GM19351 (cell line): ENCODE measurements around the gene MOSMO.
"Not testable (repeated sequence)": the region's sequence is repeated elsewhere in the genome, so short reads cannot be mapped to it uniquely, and the experiment has no call there.

Experiments
- ATAC-seq: cut with Tn5 transposase; IDR thresholded peaks from one replicate; pipeline ENCODE4 v1.9.1; 2021; ENCODE audit warnings: mild to moderate bottlenecking, moderate library complexity; ENCODE audit not compliant: unreplicated experiment

MOSMO gene

DNA sequence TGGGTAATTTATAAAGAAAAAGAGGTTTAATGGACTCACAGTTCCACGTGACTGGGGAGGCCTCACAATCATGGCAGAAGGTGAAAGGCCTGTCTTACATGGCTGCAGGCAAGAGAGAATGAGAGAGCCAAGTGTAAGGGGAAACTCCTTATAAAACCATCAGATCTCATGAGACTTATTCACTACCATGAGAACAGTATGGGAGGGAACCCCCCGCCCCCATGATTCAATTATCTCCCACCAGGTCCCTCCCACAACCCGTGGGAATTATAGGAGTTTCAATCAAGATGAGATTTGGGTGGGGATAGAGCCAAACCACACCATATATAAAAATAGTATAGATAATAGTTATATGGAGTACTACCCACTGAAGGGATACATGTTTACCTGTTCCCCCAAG, 36.0 kb downstream of the MOSMO start:
- not testable (repeated sequence) for ATAC-seq

DNA sequence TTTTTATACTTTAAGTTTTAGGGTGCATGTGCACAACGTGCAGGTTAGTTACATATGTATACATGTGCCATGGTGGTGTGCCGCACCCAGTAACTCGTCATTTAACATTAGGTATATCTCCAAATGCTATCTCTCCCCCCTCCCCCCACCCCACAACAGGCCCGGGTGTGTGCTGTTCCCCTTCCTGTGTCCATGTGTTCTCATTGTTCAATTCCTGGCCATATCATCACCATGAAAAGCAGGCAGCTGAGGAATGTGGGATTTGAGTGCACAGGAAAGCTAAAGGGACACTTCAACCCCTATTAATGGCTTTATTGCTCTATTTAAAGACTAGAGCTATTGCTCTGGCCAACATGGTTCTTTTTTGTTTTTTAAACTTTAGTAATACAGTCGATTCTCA, 38.0 kb downstream of the MOSMO start:
- ATAC-seq = not testable (repeated sequence)

DNA sequence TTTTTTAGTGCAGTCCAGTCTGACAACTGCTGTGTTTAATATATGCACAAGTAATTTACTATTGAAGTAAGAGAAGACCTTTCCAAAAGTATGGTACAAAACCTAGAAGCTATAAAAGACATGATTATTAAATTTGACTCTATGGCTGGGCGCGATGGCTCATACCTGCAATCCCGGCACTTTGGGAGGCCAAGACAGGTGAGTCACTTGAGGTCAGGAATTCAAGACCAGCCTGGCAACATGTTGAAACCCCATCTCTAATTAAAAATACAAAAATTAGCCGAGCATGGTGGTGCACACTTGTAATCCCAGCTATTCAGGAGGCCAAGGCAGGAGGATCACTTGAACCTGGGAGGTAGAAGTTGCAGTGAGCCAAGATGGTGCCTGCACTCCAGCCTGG, 43.1 kb downstream of the MOSMO start:
- ATAC-seq = no peak

DNA sequence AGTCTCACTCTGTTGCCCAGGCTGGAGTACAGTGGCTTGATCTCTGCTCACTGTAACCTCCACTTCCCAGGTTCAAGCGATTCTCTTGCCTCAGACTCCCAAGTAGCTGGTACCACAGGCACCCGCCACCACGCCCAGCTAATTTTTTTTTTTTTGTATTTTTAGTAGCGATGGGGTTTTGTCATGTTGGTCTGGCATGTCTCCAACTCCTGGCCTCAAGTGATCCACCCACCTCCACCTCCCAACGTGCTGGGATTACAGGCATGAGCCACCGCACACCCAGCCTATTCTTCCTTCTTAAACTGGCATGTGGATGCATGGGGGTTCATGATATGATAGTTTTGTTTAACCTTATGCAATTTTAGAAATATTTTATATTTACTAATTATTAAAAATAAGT, 45.1 kb downstream of the MOSMO start:
- no peak for ATAC-seq

DNA sequence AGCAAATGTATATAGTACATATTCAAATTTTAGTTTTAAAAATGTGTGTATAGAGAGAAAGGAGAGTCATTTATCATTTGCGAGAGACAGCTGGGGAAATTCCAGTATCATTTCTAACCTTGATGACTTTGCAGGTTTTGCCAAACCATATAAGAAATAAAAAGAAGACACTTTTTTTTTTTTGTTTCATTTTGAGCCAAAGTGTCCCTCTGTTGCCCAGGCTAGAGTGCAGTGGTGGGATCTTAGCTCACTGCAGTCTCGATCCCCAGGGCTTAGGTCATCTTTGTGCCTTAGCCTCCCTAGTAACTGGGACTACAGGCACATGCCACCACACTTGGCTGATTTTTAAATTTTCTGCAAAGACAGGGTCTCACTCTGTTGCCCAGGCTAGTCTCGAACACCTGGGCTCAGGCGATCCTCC, 46.0 kb downstream of the MOSMO start:
- no peak for ATAC-seq

DNA sequence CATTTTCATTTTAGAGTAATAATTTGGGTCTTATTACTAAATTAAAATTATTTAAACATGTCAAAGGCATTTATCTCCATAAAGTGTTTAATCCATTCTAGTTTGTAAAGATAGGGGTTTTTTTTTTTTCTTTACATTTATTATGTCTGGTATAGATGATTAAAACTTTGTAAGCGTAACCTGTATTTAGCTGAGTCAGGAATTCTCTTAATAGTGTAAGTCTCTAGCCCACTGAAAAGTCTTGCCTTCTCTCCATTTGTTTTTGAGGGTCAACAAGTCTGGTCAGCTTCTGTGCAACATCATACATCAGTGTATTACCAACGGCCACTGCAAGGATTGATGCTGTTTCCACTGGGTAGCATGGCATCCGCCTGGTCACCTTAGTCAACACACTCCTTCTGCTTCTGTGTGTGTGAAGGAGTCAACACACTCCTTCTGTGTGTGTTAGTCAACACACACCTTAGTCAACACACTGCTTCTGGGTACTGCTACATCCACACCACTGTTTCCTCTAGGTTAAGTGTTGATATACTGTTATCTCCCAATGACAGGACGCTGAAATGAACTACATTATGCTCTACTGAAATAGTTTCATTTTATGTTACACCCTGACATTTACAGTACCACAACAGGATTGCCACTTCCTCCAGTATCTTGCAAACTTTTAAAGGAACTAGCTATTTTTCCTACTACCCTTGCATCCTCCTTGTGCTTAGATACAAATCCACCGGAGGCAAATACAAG, 47.1 kb downstream of the MOSMO start:
- ATAC-seq = no peak

DNA sequence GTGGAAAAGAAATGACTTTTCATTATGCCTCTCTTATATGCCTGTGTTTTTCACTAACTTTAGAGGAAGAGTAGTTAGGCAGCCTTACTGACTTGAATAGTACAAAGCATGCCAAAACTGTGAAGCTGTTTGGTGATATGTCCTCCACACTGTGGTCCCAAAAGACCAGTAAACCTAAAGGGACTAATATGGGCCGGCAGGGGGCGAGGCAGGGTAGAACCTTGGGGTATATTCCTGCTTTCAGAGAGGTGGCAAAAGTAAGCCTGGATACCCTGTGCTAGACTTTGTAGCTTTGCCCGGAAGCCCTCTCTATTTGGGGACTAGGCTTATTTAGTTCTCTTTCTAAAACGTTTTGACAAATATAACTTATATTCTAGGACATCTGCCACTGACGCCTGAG, 48.0 kb downstream of the MOSMO start:
- ATAC-seq = no peak

DNA sequence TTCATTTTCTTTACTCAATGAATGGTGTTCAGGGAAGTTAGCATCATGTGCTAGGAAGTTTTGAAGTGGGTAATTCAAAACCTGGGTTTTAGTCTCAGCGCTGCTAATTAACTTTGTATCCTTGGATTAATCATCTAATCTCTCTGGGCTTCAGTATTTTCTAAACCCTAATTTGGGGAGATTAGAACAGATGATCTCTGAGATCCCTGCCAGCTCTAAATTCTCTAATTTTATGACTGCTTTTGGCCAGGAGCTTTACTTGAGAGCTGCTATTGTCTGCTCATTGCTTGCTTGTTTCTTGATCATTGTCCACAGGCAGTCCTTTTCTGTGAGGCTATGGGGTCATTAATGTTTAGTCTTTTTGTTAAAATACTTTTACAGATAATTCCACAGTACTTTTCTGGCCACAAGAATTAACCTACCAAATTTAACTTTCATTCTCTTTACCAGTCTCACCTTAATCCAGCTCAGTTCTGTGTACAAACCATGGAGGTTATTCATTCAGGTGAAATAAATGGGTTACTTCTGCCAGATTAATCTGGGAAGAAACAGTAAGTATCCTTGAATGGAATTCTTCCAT, 56.1 kb downstream of the MOSMO start:
- ATAC-seq = no peak

DNA sequence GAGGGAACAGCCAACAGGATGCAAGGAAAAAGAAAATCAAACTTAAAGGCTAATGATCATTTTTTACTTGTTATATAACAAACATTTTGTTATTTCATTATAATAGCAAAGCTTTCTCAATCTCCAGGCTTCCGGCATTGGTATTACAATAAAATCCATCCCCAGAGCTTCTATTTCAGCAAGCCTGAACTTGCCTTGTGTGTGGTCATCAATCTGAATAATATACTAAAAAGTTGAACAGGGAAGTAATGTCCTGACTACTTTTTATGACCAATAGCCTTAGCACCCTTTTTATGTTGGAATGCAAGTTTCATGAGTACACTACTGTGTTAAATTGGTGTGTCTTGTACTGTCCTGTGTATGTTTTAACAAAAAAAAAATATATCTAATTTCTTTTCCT, 57.3 kb downstream of the MOSMO start:
- ATAC-seq = no peak

DNA sequence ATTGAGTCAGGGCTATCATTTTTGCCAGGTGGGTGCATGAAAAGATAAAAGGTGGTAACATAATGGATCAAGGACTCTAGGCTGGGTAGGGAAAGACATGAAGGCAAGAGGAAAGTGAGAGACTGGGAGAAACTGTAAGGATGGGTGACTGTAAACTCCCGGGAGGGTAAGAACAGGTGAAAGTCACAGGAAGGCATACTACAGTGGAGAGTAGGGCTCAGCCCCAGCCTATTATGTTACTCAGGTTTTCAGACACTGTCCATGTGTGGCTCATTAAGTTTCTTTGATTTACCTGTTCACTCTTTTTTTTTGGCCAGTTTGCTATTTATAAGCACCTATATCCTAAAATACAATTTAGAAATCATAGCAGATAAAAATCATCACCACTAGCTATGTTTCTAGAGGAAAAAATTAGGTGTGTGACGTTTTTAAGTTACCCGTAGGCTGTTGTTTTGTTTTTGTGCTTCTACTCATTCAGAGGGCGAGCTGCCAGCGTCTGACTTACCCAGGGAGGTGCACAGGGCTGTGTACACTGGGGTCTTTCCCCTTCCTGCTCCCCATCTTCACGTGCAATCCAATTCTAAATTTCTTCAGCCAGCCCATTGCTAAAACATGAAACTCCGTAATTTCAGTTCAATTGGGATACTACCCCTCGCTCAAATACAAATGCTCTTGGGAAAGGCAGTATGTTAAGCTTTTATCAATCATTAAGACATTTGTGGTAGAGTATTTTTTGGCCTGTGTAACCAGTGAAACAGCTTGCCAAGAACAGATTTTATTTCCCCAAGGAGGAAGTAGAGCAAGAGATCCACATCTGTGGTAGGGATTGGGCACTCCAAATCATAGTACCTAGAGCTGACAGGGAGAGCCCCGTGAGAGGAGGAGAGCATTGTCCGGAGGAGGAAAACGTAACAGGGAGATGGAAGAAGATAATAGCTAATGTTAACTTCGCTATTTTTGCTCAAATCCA, 62.7 kb downstream of the MOSMO start:
- ATAC-seq = no peak

DNA sequence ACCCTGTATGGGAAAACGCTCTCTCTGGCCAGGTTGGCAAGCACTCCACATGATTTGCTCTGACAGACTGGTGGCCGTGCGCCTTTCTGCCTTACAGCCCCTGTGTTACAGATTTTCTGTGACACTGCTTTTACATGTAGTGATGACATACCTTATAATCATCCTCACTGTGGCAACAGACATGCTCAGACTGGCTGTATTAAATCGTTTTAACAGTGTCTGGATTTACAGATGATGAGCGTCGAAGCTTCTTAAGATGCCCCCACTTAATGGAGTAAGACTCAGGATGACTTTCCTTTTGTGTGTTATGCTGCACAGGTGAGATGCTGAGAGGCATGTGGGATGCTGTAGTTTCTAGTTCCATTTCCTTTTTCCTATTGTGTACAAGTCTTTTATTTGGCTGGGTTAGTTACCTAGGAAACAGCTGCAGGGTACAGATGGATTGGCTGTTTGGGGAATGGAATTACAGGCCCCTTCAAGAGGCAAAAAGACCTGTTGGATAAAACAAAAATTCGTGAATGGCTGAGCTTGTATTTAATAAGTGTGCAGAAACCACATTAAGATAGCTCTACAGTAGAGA, 63.5 kb downstream of the MOSMO start:
- no peak for ATAC-seq

DNA sequence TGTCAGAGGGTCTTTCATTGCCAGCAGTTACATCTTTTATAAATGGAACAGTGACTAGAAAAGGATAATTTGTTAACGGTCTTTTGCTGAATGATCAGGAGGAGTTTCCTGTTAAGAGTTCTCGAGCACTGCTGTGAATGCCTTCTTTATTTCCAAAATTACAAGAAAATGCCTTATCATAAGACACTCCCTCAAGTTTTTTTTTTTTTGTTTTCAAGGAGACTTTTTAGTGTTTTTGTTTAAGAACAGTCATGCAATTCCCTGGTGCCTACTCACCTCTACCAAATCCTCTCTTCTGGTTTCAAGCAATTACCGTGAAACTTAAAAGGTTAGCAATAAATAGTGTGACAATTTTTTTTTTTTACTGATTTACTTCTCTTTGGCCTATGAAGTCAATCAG, 65.4 kb downstream of the MOSMO start:
- ATAC-seq = no peak

DNA sequence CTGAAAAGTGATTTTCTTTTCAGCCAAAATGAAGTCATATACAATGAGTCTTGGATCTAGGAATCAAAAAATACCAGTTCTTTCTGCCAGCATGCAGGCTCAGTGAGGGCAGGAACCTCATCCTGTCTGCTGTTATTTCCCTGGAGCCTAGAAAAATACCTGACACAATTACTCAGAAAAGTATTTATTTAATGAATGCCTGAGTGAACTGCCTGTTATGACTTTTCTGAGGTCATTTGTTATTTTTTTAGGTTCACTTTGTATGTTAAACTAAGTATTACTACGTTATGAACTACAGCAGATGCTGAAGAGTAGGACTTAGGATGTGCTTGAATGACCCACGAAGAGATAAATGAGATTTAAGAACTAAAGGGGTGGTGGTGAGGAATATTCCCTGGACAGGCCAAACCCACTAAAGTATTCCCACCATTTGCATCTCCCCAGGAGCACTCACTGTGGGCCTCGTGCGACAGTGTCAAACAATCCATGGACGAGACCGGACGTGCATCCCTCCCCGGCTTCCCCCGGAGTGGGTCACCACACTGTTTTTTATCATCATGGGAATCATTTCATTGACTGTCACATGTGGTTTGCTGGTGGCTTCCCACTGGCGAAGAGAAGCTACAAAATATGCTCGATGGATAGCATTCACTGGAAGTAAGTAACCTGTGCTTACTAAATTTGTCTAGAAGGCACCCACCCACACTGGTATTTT, 67.3 kb downstream of the MOSMO start:
- ATAC-seq = no peak

DNA sequence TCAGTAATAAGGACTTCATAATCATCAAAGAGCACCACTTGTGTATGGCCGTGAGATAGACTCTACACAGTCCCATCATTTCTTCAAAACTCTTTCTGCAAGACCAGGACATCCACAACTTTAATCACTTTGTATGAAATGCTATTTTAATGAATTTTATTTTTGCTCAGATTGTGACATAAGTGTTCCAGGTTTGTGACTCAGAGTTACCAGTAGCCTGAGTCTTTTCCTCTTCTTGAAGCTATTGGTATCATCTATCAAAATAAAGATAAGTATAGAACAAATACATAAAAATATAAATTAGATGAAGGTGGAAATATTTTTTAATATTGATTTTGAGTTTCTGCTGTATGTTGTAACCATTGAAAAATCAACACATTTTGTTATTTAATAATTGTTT, 67.9 kb downstream of the MOSMO start:
- ATAC-seq = no peak

DNA sequence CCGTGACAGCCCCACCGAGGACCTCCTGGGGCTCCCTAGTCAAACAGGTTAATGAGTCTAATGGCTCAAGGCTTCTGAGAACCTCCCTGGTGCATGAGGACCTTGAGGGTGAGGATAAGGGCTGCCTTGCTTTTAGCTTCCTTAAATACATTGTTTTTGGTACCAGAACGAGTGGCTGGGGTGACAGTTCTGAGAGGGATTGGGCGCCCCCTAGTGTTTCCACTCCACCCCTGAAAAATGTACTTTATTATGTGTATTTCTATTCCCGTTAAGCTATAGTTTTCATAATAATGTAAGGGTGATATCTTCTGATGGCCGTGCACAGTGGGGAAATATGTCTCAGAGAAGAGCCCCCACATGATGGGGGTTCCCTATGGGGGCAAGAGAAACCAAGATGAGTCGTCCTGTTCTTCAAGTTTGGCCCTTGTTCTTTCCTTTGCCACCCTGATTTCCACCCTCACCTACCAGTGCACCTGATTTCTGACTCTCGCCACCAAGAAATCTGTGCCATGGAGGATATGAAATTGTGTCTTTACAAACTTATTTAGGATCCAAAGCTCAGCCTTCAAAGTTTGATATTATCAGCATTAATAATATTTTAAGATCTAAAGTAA, 69.9 kb downstream of the MOSMO start:
- ATAC-seq = no peak

DNA sequence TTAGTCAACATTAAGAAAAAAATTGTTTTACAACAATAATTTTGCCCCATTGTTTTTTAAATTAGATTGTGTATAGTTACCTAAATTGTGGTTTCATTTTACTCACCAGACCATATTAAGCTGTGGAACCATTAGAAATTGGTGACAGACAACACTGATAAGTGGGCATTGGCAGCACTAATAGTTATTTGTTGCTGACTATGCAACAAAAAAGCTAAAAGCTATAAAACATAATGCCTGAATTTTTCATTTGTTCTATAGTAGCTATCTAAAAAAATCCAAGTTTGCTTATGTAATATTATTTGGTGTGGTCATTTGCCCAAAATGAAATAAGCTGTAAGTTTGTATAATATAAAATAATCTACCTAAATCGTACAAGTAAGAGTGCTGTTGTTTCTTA, 70.7 kb downstream of the MOSMO start:
- no peak for ATAC-seq

DNA sequence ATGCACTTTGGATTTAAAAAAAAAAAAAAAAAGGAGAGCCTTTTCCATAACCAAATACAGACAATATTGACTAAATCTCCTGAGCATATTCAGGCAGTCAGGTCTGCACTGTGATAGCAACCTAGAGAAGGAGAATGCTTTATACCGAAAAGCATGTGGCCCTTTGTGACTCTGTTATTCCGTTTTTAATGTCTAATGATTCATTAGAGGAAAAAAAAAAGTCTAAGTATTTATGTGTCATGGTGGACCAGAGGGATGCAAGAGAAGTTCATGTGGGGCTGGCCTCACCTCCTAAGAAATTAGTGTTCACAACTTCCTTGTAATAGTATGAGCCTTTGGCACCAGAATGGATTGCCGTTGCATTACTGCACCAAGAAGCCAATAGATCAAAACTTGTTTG, 73.1 kb downstream of the MOSMO start:
- no peak for ATAC-seq

DNA sequence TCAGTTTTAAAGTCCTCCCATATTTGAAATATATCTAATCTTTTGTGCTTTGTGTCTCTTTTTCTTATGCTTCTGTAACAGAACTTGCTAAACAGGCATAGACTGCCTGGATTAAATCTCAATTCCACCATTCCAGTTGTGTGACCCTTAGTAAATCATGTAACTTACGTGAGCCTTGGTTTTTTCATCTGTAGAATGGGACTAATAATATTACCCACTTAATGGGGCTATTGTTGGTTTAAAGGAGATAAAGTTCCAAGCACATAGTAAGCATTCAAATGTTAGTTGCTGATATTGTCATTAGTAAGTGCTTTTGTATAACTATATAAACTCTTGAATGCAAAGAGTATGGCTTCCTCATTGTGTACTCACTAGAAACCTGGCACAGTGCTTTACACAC, 78.5 kb downstream of the MOSMO start:
- no peak for ATAC-seq

DNA sequence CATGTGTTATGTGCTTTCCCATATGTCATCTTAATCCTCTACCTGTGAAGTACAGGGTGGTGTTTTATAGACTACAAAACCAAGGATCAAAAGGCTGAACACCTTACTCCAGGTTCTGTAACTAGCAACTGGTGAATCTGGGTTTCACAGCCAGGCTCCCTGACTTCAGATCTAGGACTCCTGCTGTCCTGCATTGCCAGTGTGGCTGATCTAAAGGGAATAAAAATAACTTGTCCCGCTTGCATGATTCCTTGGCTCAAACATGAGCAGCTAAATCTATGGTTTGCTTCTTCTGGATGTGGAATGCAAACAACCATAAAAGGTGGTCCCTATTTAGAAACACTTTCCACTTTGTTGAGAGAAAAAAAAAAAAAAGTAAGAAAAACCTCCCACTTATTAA, 80.7 kb downstream of the MOSMO start:
- no peak for ATAC-seq

DNA sequence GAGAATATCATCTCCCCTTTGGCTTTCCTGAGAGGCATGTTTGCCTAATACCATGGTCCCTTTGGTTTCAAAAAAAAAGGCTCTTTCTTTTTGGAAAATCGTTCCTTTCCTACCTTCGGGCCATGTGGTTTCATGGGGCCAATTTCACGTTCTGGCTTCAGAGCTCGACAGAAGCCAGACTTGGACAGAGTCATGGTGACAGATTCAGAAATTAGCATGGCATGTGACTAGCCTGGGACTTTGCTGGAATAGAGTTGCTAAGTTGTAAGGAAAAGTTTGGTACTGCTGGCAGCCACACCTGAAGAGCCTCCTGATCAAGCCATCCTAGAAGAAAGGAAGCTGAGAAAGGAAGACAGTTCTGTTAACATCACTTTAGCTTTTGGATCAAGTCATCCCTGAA, 82.0 kb downstream of the MOSMO start:
- ATAC-seq = no peak
